Dermis microvascular lymphatic vessel endothelial cell (primary cell): ENCODE data around the gene TOR4A. TPM values are rescaled to one million over a fixed set of nuclear protein-coding genes. Genes with fewer than 3 reads are reported as not detected.

Experiments
- DNase-seq, 2 donors: peaks; one replicate each; pipeline versions ENCODE4 v3.0.0 to v3.0.0-alpha.2; 2010; ENCODE audit warnings: low read depth in 2 of 2
- total RNA-seq: library from RNA; depleted of rRNA; stranded (reverse); fragments of >200 nt; gene quantifications from 2 replicates; pipeline ENCODE4 v1.2.1, GENCODE V29; 2014

Gene TOR4A
- total RNA-seq, 1 donor from 2014 or later: 23.5 TPM

DNA sequence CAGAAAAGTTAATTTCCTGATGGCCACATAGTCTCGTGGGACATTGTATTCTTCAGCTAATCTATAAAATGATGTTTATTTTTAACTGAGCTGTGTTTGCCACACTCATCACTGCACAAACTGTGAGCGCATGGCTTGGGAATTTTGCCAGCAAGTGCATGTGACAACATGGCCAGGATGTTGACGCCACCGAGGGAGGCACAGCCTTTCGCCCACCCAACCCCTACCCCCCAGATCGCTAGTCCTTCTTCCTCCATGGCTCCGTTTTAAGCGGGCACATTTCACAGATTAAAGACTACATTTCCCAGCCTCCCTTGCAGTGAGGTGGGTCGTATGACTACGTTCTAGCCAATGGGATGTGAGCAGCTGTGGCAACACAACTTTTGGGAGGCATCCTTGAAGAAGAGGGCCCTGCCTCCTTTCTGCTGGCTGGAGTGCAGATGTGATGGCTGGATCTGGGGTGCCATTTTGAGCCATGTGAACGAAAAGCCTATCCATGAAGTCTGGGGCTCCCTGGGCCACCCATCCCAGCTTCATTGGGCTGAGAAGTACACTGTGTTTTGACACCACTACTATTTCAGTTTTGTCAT lies 16.7 kb downstream of the TOR4A start:
- DNase-seq: peak; percentile 88 to 92

DNA sequence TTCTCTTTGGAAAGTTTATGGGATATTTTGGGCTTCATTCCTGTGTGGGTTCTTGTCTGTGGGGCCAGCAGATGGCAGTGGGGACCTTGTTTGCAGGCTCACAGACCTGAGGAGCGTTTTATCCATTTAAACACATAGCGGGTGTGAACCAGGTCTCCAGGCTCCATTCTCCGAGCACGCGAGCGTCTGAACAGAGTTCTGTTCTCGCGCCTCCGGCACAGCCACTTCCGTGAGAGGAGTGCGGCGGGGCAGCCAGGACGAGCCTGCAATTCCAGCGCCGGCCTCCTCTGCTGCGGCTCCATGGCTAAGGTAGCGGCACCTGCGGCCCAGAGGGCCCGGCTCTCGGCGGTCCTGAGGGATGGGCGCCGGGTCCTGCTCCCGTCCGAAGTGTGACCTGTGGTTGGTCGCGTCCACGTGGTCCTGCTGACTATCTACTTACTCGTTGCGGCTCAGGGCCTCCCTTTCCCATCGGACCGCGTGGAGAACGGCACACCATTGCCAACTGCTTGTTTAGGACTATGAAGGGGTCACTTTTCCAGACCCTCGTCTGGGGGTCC lies 17.2 kb downstream of the TOR4A start:
- peak in 1 of 2 donors; percentile 70 for DNase-seq

DNA sequence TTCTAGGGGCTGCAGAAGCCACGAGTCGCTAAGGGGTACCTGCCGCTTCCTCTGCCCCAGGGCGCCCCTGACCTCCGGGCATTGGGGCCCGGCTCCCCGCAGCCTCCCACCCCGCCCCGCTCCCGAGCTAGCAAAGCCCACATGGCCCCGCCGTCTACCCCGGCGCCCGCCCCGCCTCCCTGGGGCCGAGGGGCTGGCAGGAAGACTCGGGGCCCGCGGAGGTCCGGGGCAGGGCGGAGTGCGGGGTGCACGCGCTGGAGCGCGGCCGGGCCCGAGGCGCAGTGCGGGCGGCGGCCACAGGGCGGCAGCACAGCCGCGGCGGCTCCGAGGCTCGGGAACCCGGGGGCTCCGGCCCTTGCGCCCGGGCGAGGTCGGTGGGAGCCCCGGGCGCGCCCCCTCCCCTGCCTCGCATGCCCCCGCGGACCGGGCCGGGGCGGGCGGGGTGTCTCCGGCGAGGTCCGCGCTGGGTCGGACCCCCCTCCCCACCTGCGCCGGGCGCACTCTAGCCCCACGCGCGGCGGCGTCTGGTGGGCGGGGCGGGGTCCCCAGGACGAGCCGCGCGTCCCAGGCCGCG lies 17.8 kb downstream of the TOR4A start:
- peak in 1 of 2 donors; percentile 58 for DNase-seq

DNA sequence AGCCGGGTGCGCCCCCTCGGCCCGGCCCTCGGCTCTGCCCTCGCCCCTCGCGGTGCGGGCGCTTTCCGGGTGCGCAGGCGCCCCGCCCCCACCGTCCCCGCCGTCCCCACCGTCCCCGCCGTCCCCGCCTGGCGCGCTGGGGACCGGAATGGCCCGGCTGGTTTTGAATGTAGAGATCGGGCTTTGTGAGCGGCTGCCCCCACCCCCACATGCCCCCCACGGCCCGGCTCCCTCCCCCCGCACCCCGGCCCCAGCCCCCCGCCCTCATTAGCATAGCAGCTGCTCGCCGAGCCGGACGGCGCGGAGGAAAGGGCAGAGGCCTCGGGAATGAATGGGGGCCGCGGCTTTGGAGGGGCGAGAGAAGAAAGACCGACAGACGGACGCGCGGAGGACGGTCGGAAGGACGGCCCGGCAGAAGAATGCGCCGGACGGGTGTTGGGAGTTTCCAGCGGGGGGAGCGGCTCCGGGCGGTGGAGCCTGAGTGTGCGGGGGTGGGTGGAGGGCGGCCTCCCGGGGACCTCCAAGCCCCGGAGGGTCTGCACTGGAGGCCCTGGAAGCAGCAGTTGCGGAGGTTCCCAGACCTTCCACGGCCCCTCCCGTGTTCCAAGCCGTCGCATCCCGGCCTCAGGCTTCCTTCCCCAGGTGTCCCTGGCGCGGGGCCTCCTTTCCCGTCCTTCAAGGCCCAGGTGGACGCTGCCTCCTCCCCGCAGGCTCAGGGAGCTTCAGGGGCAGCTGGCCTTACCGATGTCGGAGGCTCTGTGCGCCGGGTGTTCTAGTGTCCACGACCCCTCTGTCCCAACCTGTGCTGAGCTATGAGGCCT lies 18.5 kb downstream of the TOR4A start:
- peak in 1 of 2 donors; percentile 65 for DNase-seq

DNA sequence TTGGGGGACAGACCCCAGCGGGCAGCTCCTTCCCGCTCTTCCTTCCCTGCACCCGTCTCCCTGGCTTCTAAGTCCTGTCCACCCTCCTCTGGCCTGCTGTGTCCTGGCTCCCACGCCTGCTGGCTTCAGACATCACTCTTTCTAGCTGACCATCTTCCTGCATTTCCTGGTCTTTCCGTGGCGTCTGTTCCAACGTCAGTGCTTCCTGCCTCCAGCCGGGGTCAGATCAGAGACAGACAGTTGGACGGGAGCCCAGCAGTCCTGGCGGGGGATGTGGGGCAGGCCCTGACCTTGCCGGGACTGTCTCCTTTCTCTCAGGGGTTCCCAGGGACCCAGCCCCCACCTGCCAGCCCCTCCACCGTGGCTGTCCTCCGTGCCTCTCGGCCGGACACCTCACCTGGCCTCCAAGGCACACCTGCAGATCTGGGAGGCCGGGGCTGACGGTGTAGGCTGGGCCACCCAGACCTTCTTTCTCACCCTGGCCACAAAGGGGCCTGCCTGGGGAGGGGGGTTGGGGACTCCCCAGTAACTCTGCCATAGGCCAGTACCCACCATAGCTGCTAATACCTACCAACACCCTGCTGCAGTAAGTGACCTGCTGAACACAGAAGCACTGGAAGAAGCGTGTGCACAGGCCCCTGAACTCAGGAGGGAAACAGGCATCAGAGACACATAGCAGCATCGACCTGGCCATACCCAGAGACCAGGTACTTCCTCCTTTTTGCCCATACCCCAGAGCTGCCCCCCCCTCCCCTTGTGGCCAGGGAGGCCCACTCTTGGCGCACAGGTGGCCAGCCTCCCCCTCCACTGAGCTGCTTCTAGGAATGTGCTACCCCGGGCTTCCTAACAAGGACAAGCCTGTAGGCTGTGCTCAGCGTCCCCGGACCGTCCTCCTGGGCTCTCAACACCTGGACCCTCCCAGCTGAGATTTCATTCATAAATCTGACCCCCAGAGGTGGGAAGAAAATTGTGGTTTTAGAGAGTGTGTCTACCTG lies 19.4 kb downstream of the TOR4A start:
- DNase-seq: peak; percentile 91 to 95

DNA sequence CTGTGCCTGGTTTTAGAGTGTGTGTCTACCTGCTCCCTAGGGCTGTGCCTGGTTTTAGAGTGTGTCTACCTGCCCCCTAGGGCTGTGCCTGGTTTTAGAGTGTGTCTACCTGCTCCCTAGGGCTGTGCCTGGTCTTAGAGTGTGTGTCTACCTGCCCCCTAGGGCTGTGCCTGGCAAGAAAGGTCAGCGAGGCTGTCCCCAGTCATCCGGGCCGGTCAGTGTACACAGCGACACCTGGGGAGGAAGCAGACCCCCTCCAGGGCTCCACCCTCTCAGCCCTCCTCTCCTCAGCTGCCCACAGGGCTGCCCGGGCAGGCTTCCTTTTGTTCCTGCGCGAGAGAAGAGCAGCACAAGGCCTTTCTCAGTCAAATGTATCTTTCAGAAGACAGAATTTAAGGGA lies 20.4 kb downstream of the TOR4A start:
- DNase-seq: peak in 1 of 2 donors; percentile 43

DNA sequence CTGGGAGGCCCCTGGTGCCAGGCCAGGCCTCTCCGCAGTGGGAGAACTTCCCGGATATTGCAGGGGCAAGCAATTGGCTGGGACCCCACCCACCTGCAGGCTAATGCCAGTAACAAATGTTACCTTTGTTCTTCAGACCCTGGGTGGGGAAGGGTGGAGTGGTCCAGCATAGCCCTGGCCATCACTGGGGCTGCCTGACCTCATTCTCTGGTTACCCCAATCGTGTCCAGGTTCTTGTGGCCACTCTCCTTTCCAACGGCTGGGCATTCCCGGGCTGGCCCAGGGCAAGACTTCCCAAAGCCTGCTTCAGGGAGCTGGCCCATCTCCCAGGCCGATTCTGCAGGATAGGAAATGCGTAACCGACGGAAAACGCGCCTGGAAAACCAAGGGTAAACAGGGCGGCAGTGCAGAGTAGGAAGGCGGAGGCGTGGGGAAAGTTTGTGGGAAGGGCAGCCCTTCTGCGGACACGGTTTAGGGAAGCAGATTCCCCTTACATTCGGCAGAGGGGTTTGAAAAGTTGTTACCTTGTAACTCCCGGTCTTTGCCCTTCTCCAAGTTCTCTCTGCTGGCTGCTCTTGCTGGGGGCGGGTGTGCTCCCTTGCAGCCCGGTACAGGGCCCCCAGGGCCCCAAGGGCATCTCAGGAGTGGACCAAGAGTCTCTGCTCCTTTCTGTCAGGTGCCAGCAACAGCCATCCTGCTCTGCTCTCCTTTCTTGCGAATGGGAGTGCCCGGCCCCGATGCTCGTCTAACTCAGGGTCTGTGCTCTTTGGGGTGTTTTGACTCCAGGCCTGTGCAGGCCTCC lies 21.1 kb downstream of the TOR4A start:
- DNase-seq: peak in 1 of 2 donors; percentile 90

DNA sequence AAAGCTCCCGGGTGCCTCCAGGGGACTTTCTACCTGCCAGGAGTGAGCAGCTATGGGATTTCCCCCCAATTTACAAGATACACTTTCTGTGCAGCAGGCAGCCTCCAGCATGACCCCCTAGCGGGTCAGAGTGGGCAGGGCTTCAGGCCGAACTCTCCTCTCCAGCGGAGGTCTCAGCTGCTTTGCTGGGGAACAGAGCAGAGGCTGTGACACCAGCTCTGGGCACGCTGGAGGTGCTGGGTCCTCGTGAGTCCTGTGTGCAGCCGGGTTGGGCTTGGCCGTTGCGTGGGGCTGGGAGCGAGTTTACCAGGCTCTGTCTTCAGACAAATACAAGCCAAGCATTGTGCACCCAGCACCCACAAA lies 21.7 kb downstream of the TOR4A start:
- peak in 1 of 2 donors; percentile 41 for DNase-seq

DNA sequence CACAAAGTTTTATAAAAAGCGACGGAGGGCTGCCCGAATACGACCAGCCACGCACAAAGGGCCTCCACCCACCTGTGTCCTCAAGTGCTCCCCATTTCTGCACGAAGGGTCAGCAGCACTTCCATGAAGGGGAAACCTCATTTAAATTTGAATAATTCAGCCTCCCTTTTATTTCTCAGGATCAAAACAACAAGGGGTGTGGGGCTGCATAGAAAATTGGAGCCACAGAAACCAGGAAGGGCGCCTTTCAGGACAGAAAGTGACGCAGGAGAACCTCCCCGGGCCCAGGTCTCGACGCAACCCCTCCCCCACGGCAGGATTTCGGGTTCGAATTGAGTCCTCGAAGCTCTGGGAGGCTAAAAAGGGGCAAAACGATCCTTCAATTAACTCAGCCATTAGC lies 22.4 kb downstream of the TOR4A start:
- DNase-seq: peak in 1 of 2 donors; percentile 44

DNA sequence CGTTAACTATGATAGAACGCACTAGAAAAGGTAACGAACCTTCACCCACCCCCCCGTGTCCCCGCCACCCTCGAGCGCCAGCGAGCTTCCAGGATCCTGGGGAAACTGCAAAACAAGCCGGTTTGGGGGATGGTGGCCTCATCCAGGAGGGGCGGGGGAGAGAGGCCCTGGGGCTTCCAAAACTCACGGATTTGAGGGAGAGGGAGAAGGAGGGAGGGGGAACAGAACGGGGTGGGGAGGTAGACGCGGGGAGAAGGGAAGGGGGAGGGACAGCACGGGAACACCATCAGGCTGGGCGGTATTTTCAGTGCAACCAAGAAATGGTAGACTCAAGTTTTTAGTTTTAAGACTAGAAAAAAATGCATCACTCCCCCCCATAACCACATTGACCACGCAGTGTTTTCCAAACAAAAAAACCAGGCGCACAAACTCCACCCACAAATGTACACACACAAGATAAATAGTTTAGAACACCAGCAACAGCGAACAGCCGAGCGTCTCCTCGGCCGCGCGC lies 23.1 kb downstream of the TOR4A start:
- DNase-seq: peak in 1 of 2 donors; percentile 52

DNA sequence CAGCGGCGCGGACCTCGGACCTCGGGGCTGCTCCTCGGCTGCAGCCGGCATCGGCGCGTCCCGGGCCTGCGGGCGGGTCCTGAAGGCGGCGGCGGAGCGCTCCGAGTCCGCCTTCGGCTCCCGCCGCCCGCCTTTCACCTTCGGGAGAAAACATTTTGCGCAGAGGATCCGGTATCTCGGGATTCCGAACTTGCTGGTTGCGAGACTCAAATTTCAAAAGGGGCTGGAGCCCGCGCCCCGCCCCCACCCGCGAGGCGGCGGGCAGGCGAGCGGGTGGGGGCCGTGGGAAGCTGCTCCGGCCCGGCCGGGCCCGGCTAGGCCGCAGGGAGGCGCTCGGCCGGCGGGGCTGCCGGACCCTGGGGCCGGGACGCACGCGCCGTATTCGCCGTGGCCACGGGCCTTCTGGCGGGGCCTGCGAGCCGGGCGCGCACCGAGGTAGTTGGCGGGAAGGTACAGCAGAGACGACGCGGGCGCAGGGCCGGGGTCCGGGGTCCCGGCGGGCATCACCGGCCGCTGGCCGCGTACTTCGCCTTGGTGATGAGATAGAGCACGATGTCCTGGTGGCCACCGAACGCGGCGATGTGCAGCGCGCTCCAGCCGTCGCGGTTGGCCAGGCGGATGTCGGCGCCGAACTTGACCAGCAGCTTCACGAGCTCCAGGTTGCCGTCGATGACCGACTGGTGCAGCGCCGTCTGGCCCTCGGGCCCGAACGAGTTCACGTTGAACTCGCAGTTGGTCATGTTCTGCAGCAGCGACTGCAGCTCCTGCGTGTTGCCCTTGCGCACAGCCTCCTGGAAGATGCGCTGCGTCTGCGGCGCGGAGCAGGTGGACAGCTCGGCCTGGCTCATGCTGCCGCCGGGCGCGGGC lies 23.8 kb downstream of the TOR4A start:
- DNase-seq: peak in 1 of 2 donors; percentile 69

DNA sequence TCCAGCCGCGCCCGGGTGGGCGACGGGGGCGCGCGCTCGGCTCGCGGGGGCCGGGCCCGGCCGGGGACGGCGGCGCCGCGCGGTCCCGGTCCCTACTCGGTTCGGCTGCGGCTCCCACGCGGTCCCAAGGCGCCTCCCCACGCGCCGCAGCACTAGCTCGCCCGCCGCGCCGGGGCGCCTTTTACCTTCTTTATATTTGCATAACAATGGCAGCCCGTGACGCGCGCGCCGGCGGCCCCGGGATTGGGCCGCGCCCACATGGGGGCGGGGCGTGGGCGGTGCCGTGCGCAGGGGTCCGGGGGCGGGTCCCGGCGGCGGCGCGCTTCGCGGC lies 24.6 kb downstream of the TOR4A start, which contains the start of gene NRARP:
TSS of gene NRARP (minus strand) at position 154 of the 331 bp plus-strand sequence. CDS start 343 bp downstream, outside the sequence.
- DNase-seq: peak in 1 of 2 donors; percentile 92

DNA sequence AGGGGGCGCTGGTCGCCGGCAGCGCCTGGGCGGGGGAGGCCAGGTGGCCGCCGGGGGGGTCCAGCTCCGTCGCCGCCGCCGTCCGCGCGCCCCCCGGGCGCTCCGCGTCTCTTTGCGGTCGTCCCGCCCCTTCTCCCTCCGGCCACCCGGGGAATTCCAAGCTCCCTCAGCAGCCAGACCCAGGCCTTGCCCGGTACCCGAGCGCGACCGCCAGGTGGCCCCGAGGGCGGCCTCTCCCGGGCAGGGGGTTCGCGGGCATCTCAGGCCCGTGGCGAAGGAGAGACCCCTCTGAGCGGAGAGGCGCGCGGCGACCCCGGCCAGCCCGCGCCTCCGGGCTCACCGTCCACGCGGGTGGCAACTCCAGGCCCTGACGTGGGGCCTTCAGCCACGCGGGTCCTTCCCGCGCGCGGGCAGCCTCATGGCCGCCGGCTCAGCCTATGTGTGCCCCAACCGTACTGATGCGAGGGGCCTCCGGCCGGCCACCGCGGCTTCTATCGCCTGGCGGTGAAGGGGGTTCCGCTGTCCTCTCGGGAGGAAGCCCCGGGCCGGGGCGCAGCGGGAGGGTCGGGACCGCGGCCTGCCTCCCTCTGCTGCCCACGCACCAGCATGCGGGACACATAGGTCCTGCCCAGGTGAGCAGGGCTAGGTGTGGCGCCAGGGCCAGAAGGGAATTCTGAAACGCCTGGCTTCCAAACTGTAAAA lies 25.1 kb downstream of the TOR4A start:
- no peak for DNase-seq

DNA sequence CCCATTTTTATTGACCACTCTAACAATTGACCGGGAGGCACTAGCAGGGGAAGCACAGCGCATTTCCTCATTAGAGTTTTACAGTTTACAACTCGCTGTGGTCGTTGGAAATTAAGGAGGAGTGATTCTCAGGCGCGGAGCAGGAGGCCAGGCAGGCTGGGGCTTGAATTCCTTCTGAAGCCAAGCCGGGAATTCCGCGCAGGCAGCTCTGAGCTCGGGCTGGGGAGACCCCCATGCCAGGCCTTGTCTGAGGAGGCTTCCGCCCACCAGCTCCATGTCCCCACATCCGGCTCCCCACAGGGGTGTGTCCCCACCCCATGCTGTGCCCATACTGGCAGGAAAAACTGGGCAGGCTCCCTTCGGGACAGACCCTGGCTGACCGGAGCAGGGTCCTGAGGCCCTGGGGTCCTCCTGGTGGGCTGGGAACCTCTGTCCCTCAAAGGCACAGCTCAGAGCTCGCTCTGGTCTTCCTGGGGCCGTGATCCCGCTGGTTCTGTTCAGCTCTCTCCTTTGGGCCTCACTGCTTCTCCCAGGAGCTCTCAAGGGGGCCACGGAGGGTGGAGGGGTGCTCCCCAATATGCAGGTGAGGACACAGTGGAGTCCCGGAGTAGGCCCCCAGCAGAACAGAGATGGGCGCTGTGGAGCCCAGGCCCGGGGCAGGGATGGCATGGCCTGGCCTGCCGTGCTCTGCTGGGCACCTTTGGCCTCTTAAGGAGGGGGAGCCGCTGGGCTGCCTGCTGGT lies 25.8 kb downstream of the TOR4A start:
- DNase-seq: peak in 1 of 2 donors; percentile 41

DNA sequence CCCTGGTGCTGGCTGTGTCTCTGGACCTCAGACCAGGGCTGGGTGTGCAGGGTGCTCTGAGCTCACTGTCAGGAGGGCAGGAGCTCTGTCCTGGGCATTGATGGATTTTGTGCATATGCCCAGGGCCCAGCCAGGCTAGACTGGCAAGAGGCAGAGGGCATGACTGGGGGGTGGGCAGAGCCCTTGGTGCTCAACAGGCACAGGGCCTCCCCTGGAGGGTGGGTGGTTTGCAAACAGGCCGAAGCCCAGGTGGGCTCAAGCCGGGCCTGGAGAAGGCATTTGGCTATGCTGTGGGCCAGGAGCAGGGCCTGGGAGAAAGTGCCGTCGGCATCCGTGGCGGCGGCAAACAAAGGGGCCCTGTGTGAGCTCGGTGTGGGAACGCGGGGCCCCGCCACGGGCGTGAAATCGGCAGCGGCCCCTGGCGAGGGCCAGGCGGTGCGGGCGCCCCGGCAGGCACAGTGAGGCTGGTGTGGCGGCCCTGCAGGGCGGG lies 26.4 kb downstream of the TOR4A start:
- no peak for DNase-seq

DNA sequence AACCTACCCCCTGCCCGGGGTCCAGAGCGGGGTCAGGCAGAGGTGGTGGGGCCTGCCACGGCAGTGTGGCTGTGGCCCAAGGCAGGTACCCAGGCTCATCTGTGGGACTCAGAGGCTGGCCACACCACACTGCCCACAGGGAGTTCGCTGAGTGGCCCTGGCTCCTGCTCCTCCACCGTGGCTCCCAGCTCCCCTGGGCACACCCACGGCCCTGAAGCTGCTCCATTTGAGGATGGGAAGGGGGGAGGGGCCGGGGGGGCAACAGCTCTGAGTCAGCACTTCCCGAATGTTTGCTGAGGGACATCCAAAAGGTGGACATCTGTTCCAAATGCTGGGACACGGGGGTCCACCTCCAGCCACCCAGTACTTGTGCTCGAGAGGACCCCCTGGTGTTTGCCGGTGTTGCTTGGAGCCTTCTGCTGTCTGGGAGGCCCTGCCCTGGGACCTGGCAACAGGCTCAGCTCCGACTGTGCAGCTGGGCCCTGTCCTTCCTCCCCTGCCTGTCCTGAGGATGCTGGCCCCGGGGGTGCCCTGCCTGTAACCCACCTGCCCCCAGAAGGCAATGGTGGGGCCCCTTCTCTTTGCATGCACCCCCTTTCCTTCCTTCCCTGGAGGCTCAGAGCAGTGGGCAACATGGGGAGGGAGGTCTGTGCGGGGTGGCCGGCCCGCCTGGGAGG lies 27.0 kb downstream of the TOR4A start:
- peak in 1 of 2 donors; percentile 65 for DNase-seq
